Putamen (tissue), 1 donor: Measurements from ENCODE around the gene RPL15.
"Not testable (repeated sequence)": the region's sequence is repeated elsewhere in the genome, so short reads cannot be mapped to it uniquely, and the experiment has no call there.

ENCODE experiments used
- DNase-seq: peaks from one replicate; pipeline ENCODE4 v3.0.0-alpha.2; 2016; ENCODE audit warnings: low spot score

RPL15 gene

GRCh38 chr3:23916886-23917678 lies at the start of gene RPL15, which contains the start of gene NKIRAS1:
RPL15 (plus strand) TSS chr3:23917132; CDS start chr3:23917860, 728 bp downstream.
NKIRAS1 (minus strand) TSS chr3:23916990; CDS start chr3:23910904, 6,086 bp downstream.
- peak; percentile 97 for DNase-seq

GRCh38 chr3:23867400-23867799 lies 49.5 kb upstream of the RPL15 start:
- DNase-seq: no peak

GRCh38 chr3:23867838-23868237 lies 49.1 kb upstream of the RPL15 start:
- DNase-seq: no peak

DNA sequence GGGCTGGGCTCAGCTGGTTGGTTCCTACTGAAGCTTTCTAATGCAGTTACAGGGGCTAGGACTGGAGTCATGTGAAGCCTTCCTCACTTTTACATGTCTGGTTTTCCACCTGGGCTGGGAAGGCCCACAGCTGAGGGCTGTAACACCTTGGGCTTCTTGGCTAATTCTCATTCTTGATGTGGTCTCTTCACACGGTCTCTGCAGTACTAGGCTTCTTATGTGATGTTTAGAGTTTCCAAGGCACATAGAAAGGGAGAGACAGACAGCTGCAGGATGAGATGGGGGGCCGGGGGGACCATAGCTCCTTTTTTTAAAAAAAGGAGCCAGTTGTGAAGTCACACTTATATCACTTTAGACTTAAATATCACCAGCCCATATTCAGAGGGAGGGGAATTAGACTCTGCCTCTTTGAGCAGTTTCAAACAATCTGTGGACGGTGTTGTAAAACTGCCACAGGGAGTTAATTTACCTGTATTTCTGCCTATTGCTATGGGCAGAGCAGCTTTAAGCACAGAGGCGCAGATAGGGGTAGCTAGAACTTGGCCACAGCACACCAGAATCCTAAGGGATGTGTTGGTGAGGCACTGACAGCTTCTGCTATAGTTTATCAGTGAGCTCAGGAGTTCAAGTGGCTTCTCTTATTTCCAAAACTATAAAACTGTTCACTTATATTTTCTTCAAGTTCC lies 46.8 kb upstream of the RPL15 start:
- no peak for DNase-seq

GRCh38 chr3:23870663-23871043 lies 46.3 kb upstream of the RPL15 start:
- DNase-seq: not testable (repeated sequence)

DNA sequence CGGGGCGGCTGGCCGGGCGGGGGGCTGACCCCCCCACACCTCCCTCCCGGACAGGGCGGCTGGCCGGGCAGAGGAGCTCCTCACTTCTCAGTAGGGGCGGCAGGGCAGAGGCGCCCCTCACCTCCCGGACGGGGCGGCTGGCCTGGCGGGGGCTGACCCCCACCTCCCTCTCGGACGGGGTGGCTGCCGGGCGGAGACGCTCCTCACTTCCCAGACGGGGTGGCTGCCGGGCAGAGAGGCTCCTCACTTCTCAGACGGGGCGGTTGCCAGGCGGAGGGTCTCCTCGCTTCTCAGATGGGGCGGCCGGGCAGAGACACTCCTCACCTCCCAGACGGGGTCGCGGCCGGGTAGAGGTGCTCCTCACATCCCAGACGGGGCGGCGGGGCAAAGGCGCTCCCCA lies 45.6 kb upstream of the RPL15 start:
- DNase-seq: not testable (repeated sequence)

DNA sequence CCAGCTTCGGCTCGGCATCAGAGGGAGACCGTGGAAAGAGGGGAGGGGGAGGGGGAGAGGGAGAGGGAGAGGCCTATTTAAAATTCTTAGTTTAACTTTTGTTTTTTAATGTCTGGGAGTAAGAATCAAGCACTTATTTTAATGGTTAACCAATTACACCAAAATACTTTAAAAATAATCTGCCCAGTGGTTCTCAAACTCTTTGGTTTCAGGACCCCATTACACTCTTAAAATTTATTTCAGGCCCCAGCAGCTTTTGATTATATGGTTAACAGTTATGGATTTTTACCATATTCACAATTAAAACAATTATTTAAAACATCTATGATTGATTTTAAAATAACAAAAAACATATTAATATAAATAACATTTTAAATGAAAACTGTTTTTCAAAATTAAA lies 44.6 kb upstream of the RPL15 start:
- no peak for DNase-seq

DNA sequence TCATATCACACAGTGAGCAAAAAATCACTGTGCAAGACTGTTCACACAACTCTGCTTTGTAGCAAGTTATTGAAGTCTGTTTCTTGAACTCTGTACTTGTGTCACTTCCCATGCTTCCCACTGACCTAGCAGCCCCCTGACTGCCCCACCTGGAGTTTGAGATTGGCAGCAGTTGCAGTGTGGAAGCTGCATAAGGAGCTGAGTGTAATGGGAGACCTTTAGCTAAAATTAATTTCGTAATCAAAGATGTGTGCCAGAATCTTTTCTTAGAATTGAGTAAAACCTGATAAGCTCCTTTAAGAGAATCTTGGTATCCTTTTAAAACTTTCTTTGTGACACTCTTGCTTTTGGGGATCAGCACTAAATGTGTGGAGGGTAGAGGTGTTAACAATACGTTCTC lies 43.0 kb upstream of the RPL15 start:
- no peak for DNase-seq

DNA sequence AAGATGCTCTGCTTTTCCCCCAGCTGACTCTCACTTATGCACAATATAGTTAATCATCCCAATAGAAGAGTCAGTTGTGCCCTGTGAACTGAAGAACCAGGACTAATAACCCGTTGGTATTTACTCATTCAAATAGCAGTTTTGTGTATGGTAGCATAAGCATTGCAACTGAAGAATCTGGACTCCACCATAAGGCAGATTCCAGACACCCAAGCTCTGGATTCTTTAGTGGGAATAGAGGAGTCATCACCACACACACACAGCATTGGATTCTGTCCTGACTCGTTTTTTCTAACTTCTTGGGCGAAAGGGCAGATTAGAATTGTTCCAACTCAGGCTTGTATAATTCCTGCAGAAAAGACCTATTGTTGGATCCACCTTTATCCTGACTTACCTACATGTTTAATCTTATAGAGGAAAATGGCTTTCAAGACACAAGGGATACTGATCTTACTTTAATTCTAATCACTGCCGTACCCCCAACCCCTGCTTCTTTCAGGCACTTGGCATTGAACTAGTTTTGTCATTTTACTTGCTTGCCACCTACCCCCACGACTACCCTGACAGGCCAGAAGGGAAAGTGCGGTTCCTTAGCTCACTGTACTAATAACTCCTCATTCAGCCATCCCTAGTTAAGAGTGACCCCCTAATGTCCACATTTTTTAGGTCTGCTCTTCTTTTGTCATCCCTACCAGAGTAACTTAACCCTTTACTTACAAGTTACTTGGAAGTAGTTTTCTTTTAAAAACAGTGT lies 42.4 kb upstream of the RPL15 start:
- no peak for DNase-seq

DNA sequence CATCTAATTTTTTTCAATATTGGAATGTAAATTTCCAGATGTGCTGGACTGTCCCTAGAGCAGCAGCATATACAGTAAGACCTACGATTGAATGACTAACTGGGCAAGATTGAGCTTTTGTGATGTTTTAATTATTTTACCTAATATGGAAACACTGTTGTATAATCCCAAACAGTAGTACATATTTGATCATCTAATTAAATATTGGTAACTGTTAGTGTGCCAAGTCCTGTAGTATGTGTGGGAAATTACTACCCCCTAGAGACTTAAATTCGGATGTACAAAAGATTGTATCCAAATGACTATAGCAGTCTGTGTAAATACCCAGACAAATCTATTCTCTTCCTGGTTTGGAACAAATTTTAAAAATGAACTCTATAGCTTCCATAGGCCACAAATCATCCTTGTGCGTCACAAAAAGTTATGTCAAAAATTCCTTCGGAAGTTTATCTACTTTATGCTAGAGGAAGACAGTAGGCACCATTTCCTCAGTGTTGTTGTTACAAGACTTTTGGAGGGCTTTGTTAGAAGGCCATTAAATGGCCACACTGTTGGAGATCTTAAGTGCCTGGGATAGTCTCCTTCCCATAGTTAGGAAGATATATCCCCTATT lies 41.7 kb upstream of the RPL15 start:
- DNase-seq: no peak

DNA sequence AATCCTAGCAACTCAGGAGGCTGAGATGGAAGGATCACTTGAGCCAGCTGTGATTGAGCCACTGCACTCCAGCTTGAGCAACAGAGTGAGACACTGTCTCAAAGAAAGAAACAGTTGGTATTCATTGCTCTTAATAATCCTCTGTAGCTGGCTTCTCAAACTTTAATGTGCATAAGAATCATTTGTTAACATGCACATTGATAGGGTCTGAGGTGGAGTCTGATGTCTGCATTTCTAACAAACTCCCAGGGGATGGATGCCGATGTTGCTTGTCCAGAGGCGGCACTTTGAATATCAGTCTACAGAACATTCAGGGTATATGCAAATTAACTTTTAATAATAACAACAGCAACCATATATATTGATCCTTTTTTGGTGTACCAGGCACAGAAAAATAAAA lies 40.0 kb upstream of the RPL15 start:
- DNase-seq: no peak

DNA sequence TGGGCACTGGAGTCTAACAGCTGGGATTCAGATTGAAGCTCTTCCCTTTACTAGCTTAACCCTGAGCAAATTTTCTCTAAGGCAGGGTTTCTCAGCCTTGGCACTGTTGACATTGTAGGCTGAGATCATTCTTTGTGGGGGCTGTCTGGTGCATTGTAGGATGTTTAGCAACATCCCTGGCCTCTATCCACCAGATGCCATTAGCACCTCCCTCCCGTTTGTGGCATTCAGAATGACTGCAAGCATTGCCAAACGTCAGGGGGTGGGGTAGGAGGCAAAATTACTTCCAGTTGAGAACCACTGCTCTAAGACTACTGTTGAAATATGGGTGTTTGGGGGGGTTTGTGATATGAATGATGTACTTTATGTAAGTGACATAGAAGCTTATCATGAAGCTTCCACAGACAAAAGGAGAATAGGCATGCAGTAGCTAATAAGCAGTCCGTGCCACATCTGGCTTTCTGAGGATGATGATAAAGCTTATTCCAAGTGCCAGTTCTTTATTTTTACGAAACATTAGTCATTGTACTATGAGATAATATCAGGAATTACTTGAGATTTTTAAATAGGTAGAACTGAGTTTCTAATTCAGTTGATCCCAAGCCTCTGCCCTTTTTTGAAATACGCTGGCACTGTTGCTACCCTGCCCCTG lies 39.5 kb upstream of the RPL15 start:
- DNase-seq: no peak

DNA sequence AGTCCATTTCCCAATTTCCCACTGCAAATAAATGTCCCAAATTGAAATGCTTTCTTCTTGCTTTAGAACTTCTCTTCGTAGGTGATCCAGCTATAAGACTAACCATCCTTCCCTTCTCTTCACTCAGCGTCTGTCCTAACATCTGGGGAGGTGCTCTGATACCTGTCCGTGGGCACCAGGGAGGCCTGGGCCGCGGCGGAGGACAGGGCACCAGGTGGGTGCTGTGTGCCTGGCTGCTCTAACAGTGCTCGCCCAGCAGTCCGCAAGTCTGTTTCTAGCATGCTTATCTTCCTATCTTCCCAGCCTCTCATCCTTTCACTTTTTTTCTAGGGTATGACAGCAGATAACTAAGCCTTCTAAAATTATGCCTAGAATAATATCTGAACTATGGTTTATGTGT lies 37.4 kb upstream of the RPL15 start:
- no peak for DNase-seq

GRCh38 chr3:23880703-23881339 lies 36.1 kb upstream of the RPL15 start:
- DNase-seq: no peak

DNA sequence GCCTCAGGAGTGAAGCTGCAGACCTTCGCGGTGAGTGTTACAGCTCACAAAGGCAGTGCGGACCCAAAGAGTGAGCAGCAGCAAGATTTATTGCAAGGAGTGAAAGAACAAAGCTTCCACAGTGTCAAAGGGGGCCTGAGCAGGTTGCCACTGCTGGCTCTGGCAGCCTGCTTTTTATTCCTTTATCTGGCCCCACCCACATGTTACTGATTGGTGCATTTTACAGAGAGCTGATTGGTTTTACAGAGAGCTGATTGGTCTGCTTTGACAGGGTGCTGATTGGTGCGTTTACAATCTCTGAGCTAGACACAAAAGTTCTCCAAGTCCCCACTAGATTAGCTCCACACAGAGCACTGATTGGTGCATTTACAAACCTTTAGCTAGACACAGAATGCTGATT lies 34.9 kb upstream of the RPL15 start:
- DNase-seq: not testable (repeated sequence)

- no peak for DNase-seq
Observed at GRCh38 chr3:23882487-23882918, 34.4 kb upstream of the RPL15 start.

- no peak for DNase-seq
Observed at GRCh38 chr3:23884481-23884880, 32.5 kb upstream of the RPL15 start.

DNA sequence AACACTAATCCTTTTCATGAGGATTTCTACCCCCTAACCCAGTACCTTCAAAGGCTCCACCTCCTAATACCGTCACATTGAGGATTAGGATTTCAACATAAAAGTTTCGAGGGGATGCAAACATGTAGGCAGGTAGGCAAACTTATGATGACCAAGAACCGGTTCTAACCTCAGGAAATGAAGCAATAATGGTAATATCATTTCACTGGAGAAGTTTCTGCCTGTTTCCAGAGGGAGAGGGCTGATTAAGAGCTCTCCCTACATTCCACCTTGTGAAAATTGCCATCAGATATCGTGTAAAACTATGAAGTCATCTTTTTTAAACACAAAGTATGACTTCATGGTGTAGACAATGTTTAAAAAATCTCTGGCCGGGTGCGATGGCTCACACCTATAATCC lies 31.7 kb upstream of the RPL15 start:
- DNase-seq: no peak

DNA sequence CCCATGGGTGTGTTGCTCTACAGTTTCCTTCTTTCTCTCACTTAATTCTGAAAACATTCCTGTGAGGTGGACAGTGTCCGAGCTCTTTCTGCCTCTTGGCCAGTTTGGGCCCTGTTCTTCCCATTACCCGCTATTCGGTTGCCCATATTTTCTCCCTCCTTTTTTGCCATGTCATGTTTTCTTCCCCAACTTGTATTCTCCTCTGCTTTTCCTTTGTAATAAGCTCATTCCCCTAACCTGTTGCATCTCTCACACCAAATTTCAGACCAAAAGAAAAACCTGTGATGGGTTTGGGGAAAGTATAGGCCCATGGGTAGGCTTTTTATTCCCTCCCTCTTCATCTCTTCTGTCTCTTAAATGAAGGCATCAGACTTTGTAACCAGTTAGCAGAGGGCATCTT lies 30.6 kb upstream of the RPL15 start:
- no peak for DNase-seq

- DNase-seq: no peak
Observed at GRCh38 chr3:23888617-23889228, 28.2 kb upstream of the RPL15 start.

DNA sequence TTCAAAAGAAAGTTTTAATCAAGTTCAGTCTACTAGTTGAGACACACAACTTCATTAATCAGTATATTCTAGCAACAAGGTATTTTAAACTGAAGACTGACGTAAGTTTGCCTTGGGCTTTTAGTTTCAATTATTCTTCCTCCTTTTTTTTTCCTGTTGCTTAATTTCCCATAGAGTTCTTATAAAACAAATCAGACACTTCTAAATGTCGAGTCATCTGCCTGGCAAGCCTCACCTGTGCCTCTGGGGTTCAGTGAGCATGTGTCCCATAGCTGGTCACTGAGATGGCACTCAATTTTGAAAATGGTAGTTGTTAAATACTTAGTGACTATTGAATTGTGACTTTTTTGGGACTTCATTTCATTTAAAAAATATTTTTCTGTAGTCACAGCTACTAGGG lies 27.5 kb upstream of the RPL15 start:
- DNase-seq: no peak
